K562 (cell line): ENCODE measurements around the gene PDZK1. TPM values are rescaled to one million over a fixed set of nuclear protein-coding genes. Genes with fewer than 3 reads are reported as not detected.
A peak's percentile ranks its signal among the peaks of the same experiment; 100 is the strongest.

Source experiments
- ATAC-seq: fragments of 200-7000 bp; cut with Tn5 transposase; 3 replicates; pipeline ENCODE4 v1.9.1; 2020; ENCODE audit warnings: moderate library complexity
- BruUV-seq: library from RNA; stranded (reverse); fragments of 400-500 nt; replicated peaks from 2 replicates; lab custom pipeline; 2021; lab: Mats Ljungman, UMichigan
- CTCF ChIA-PET: fragments of 300-600 bp; formaldehyde crosslinking; extraction: SDS; loops from one replicate; lab custom pipeline; 2021; ENCODE audit warnings: low intra/inter-chr PET ratio; lab: Yijun Ruan, JAX
- POLR2A ChIA-PET: fragments of 300-600, 350-650 bp; sonication (Branson Sonifier 250); formaldehyde crosslinking; extraction: SDS; loops from one replicate; lab custom pipeline; 2021; ENCODE audit warnings: antibody characterized with exemption, inconsistent platforms; lab: Yijun Ruan, JAX
- DNase-seq, 4 experiments: peaks; one replicate each; pipeline versions ENCODE4 v3.0.0 to v3.0.0-alpha.2; 2011 to 2018; ENCODE audit warnings: low spot score in 3 of 4, mixed read lengths in 3 of 4; ENCODE audit errors: extremely low read depth in 1 of 4
- FAIRE-seq: peaks from 2 replicates; lab custom pipeline; 2011; peaks lifted over from hg19 to GRCh38; lab: Jason Lieb, UNC
- H2AFZ ChIP-seq: 2 replicates; pipeline ENCODE4 v1.6.0; 2011; ENCODE audit warnings: low read depth, low read length, control low read depth, inconsistent platforms
- H3K27ac ChIP-seq: fragments of 200-600 bp; 3 replicates; pipeline ENCODE4 v1.8.0; 2011; ENCODE audit warnings: low read depth, mild to moderate bottlenecking, control low read depth, inconsistent platforms, low read length, moderate library complexity, mixed read lengths; ENCODE audit errors: extremely low read depth
- H3K27me3 ChIP-seq, 2 experiments: fragments of 300-600 bp in 1 of 2; 2 replicates in 1 of 2; 3 replicates in 1 of 2; pipeline versions ENCODE4 v1.6.0 to v1.8.0; 2011; ENCODE audit warnings: inconsistent platforms in 2 of 2, low read length in 2 of 2, mild to moderate bottlenecking in 1 of 2, mixed read lengths in 1 of 2, moderate library complexity in 1 of 2; ENCODE audit not compliant: control insufficient read depth in 2 of 2, insufficient read depth in 2 of 2
- H3K36me3 ChIP-seq: fragments of 300-600 bp; 3 replicates; pipeline ENCODE4 v1.8.0; 2011; ENCODE audit warnings: mild to moderate bottlenecking, low read length, inconsistent platforms; ENCODE audit not compliant: control insufficient read depth, insufficient read depth
- H3K4me1 ChIP-seq, 2 experiments: fragments of 200-600 bp in 1 of 2; replicated peaks in 1 of 2; 2 replicates in 1 of 2; 3 replicates in 1 of 2; pipeline versions ENCODE4 v1.5.1 to v1.8.0; 2011; ENCODE audit warnings: inconsistent platforms in 2 of 2, low read length in 2 of 2, mild to moderate bottlenecking in 1 of 2, mixed read lengths in 1 of 2, moderate library complexity in 1 of 2; ENCODE audit not compliant: control insufficient read depth in 2 of 2, insufficient read depth in 2 of 2
- H3K4me2 ChIP-seq: 2 replicates; pipeline ENCODE4 v1.6.1; 2011; ENCODE audit warnings: low read length, control low read depth, inconsistent platforms, mixed read lengths; ENCODE audit not compliant: insufficient read depth
- H3K4me3 ChIP-seq: fragments of 200-600 bp; sonication (generic), shearing (Covaris generic); 2 replicates; pipeline ENCODE4 v1.5.1; 2016; ENCODE audit warnings: control low read depth, inconsistent platforms
- H3K79me2 ChIP-seq: fragments of 200-600 bp; 3 replicates; pipeline ENCODE4 v1.8.0; 2011; ENCODE audit warnings: low read length, inconsistent platforms; ENCODE audit not compliant: control insufficient read depth, insufficient read depth
- H3K9ac ChIP-seq, 2 experiments: 2 replicates each; pipeline versions ENCODE4 v1.6.0 to v1.6.1; 2011; ENCODE audit warnings: low read depth in 2 of 2, low read length in 2 of 2, control low read depth in 1 of 2, inconsistent platforms in 1 of 2, mild to moderate bottlenecking in 1 of 2, mixed read lengths in 1 of 2; ENCODE audit not compliant: insufficient read depth in 1 of 2
- H3K9me1 ChIP-seq: one replicate; pipeline ENCODE4 v1.6.0; 2011; ENCODE audit warnings: inconsistent platforms, mild to moderate bottlenecking, low read length, moderate library complexity; ENCODE audit not compliant: control insufficient read depth, insufficient read depth
- H3K9me3 ChIP-seq: replicated peaks from 2 replicates; pipeline ENCODE4 v1.5.1; 2011; ENCODE audit warnings: low read depth, low read length, inconsistent platforms; ENCODE audit not compliant: control insufficient read depth, insufficient read depth
- H4K20me1 ChIP-seq: replicated peaks from 2 replicates; pipeline ENCODE4 v1.6.1; 2011; ENCODE audit warnings: low read length, inconsistent platforms, mixed read lengths; ENCODE audit not compliant: control insufficient read depth, insufficient read depth
- BCOR ChIP-seq: fragments of 450-650 bp; IDR thresholded peaks from 2 replicates; pipeline ENCODE4 v1.6.1; 2016
- EZH2 ChIP-seq: IDR thresholded peaks from 2 replicates; pipeline ENCODE4 v1.6.1; 2012; ENCODE audit warnings: low read depth, mild to moderate bottlenecking, inconsistent platforms, low read length, borderline replicate concordance
- GTF2F1 ChIP-seq: IDR thresholded peaks from 2 replicates; pipeline ENCODE4 v1.6.1; 2011; ENCODE audit warnings: low read depth, low read length, improper control_type of control experiment
- MCM5 ChIP-seq: fragments of 450-650 bp; IDR thresholded peaks from 2 replicates; pipeline ENCODE4 v1.6.1; 2016; ENCODE audit warnings: low read depth
- POU5F1 ChIP-seq: fragments of 150-350 bp; IDR thresholded peaks from 2 replicates; pipeline ENCODE4 v1.6.1; 2014; ENCODE audit warnings: borderline replicate concordance, low read length, low read depth, mild to moderate bottlenecking; ENCODE audit not compliant: partially characterized antibody
- RBM34 ChIP-seq: fragments of 200-400 bp; formaldehyde crosslinking; IDR thresholded peaks from 2 replicates; pipeline ENCODE4 v1.6.1; 2018; ENCODE audit warnings: low read length, borderline replicate concordance; ENCODE audit not compliant: insufficient read depth
- SIN3B ChIP-seq: fragments of 450-650 bp; IDR thresholded peaks from 2 replicates; pipeline ENCODE4 v1.6.1; 2017; ENCODE audit warnings: low read depth, mild to moderate bottlenecking, moderate library complexity
- SMARCE1 ChIP-seq: fragments of 450-650 bp; IDR thresholded peaks from 2 replicates; pipeline ENCODE4 v1.7.1; 2016; ENCODE audit warnings: mild to moderate bottlenecking
- VEZF1 ChIP-seq: fragments of 200-800 bp; sonication (Bioruptor generic); IDR thresholded peaks from 2 replicates; pipeline ENCODE4 v1.6.1; 2017; ENCODE audit warnings: missing genetic modification characterization, missing compliant biosample characterization
- ZC3H11A ChIP-seq: IDR thresholded peaks from 2 replicates; pipeline ENCODE4 v1.6.1; 2012; ENCODE audit warnings: low read depth, low read length, improper control_type of control experiment
- ZNF23 ChIP-seq: fragments of 250-450 bp; sonication (Bioruptor Pico); IDR thresholded peaks from 2 replicates; pipeline ENCODE4 v1.4.0; 2020; ENCODE audit warnings: mild to moderate bottlenecking
- WGBS: fragments of 100-300 bp; shearing (Covaris generic); methylation state at CpG from one replicate; pipeline ENCODE4 v1.1.6; 2016; ENCODE audit warnings: low coverage, mixed read lengths; ENCODE audit not compliant: insufficient coverage; ENCODE audit errors: missing lambda C conversion rate; 5-methylcytosine and 5-hydroxymethylcytosine counted together
- in situ Hi-C: fragments of 300-500 bp; cut with MboI; formaldehyde crosslinking; loops from 4 replicates; pipeline ENCODE4 v1.15.0; 2018; ENCODE audit warnings: inconsistent platforms, mixed read lengths
- intact Hi-C: fragments of 100-400 bp; cut with micrococcal nuclease; formaldehyde crosslinking; loops from 2 replicates; pipeline ENCODE4 v1.14.2; 2022
- polyA plus RNA-seq, 8 experiments: library from polyadenylated mRNA; depleted of rRNA in 4 of 8; stranded (reverse) in 5 of 8; unstranded in 3 of 8; fragments of >200 nt; fragmentation: Nextera tagmentation in 2 of 8; fragmentation: Illumina TruSeq in 1 of 8; extraction: Ambion mirVana in 2 of 8; extraction: Trizol in 1 of 8; gene quantifications; 2 replicates each; pipeline versions ENCODE4 v1.2.1 to v1.2.3, GENCODE V29; 2011 to 2014; ENCODE audit warnings: inconsistent platforms in 1 of 8, missing spikeins in 1 of 8
- total RNA-seq, 7 experiments: library from RNA; depleted of rRNA in 6 of 7; stranded (reverse); fragments of >200 nt in 6 of 7; fragmentation: Illumina TruSeq in 2 of 7; extraction: Trizol in 2 of 7; gene quantifications; 2 replicates each; pipeline versions ENCODE4 v1.2.1 to v1.2.3, GENCODE V29; 2011 to 2021; ENCODE audit warnings: low replicate concordance in 1 of 7
- TF ChIP-seq, protein P1 (sequence below): sonication (generic); formaldehyde crosslinking; IDR thresholded peaks from 2 replicates; pipeline ENCODE4 v1.8.1; 2022; ENCODE audit warnings: missing genetic modification reagents

PDZK1 gene
- total and polyA plus RNA-seq, 9 of the 15 experiments (the other 6 are each of a cell fraction or from before 2014, with no cell fraction given): 0.04 to 0.22 (median 0.16) TPM; not detected in 2

DNA sequence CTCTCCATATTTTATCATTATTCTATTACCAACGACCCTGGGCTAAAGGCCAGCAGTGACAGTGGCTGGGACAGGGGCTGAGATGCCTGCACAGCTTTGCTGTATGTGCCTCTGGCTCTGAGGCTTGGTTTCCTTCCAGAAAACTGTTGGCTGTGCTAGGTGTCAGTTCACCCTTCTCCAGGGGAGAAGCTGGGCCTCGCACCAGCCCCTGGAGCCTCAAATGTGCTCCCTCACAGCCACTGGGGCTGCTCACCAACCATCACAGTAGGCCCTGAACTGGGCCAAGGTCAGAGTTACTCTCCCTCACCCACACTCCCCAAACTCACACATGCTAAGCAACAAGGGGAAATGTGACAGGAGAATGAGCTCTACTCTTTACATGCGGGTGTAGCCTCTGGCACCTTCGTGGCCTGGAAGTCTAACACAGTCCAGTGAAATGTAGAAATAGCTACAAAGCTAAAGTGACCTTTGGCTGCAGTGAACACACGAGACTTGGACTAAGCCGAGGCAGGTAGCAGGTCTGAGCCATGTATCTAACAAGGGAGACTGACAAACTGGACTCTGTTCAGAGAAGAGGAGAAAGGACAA lies 7.5 kb upstream of the PDZK1 start:
- POLR2A ChIA-PET: interaction anchor here (1.3 kb wide), 1 partner anchor 15 kb away, joined by 5 read pairs; no protein-coding TSS in a partner anchor
- no peak overlapping the region for H3K4me3 ChIP-seq

More for the DNA sequence above, 7.5 kb upstream of the PDZK1 start:
- H3K27me3 ChIP-seq: 0 out of 5 replicates have a peak, but pooled peaks cover 0 to 11% of the 10 kb centered on the region in 2 experiments
- FAIRE-seq (no peak), ATAC-seq (peak; percentile 20; the same call in 1 of the 3 replicates), DNase-seq (no peak)
- no peaks in the 10 kb centered on the region for H4K20me1 ChIP-seq
- H2AFZ ChIP-seq: no peak overlapping the region
- intact Hi-C loops: no loop called here
- H3K9ac ChIP-seq: 0 out of 4 replicates have a peak overlapping the region, but pooled peaks of 1 of the 2 experiments have one; percentile 8
- no peaks in the 10 kb centered on the region for H3K4me1 ChIP-seq
- H3K79me2 ChIP-seq: no peaks in the 10 kb centered on the region
- TF ChIP-seq SMARCE1: no peak
- TF ChIP-seq RBM34: no peak
- TF ChIP-seq BCOR: no peak
- no peak for TF ChIP-seq POU5F1
- no peak for TF ChIP-seq GTF2F1
- TF ChIP-seq ZC3H11A: no peak
- TF ChIP-seq VEZF1 (CRISPR knock-in tag): no peak
- no peak for TF ChIP-seq EZH2
- no peak for TF ChIP-seq SIN3B
- TF ChIP-seq MCM5: no peak
- TF ChIP-seq, protein P1, sequence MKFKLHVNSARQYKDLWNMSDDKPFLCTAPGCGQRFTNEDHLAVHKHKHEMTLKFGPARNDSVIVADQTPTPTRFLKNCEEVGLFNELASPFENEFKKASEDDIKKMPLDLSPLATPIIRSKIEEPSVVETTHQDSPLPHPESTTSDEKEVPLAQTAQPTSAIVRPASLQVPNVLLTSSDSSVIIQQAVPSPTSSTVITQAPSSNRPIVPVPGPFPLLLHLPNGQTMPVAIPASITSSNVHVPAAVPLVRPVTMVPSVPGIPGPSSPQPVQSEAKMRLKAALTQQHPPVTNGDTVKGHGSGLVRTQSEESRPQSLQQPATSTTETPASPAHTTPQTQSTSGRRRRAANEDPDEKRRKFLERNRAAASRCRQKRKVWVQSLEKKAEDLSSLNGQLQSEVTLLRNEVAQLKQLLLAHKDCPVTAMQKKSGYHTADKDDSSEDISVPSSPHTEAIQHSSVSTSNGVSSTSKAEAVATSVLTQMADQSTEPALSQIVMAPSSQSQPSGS (CRISPR knock-in tag): no peak
- TF ChIP-seq ZNF23 (CRISPR knock-in tag): no peak
- 23% methylated on average over 5 of the region's 6 CpGs for WGBS
- no peak overlapping the region for H3K27ac ChIP-seq
- CTCF ChIA-PET: no interaction called here
- H3K9me3 ChIP-seq: no peaks in the 10 kb centered on the region
- H3K4me2 ChIP-seq: no peak overlapping the region
- H3K9me1 ChIP-seq: no peaks in the 10 kb centered on the region
- no peaks in the 10 kb centered on the region for H3K36me3 ChIP-seq
- no TSS peak for BruUV-seq
- in situ Hi-C loops: no loop called here
